Effector CD8-positive, alpha-beta T cell (primary cell): ENCODE measurements around the gene PDZD7.

Experiments
- DNase-seq: peaks from one replicate; lab custom pipeline; 2025; lab: John Stamatoyannopoulos, UW

The PDZD7 gene

DNA sequence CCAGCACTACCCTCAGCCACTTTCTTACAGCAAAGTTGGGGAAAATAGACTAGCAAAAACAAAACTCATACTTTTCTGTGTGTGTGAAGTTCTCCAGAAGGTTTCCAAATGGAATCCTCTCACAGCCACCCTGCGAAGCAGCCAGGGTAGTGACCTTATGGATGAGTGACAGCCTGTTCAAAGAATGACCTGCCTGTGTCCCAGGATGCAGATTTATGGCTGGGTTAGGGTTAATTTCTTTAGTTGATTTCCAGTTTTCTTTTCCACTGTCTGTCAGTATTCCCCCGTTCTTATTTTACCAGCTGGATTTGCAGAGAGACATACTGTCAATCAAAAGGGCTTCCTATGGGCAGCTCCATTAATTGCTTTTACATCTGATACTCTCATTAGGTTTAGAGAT lies 64.0 kb downstream of the PDZD7 start:
- DNase-seq, result no peak

- no peak for DNase-seq
Observed at GRCh38 chr10:100965820-100966219, 65.1 kb downstream of the PDZD7 start.

DNA sequence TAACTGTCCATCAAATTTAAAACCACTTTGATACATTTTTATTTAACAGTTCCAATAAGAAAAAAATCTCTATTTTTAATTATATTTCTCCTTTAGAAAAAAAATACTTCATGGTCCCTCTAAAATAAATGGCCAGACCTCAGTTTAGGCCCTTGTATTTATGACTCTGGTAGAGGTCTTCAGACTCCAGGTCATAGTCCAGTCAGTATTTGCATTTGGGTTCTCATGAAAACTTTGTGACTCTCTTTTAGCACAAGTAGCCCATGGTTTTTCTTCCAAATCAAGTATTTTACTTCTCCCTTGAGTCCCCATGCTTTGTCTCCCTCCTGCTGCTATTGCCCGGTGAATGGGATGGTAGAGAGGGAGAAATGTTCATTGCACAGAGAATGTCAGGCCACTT lies 67.1 kb downstream of the PDZD7 start:
- DNase-seq, result no peak

- DNase-seq, result no peak
Observed at GRCh38 chr10:100962351-100963080, 68.4 kb downstream of the PDZD7 start.

DNA sequence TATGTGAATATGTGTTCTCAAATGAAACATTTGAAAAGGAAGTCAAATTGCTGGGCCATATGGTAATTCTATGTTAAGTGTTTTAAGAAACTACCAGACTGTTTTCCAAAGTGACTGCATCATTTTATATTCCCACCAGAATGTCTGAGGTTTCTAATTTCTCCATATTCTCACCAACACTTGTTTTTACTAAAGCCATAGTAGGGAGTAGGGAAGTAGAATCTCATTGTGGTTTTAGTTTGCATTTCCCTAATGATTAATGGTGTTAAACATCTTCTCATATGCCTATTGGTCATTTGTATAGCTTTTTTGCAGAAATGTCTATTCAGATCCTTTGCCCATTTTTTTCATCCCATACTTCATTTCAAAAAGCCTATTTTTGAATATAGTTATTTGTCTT lies 70.7 kb downstream of the PDZD7 start:
- no peak for DNase-seq
